ENCODE results near the gene TIMP3.

- TF ChIP-seq CTCF (IDR thresholded peaks at IDR 0.05) (no peak), POLR2AphosphoS5 (IDR thresholded peaks at IDR 0.05) (no peak), EP300 (IDR thresholded peaks at IDR 0.05) (no peak), POLR2A (IDR thresholded peaks at IDR 0.05) (no peak)
These were observed 42.7 kb downstream of the TIMP3 start for GRCh38 chr22:32844251-32844650.

Data from gastroesophageal sphincter (tissue), 3 donors.